ENCODE results near the gene USH1C. TPM values are rescaled to one million over a fixed set of nuclear protein-coding genes. Genes with fewer than 3 reads are reported as not detected.
A peak's percentile ranks its signal among the peaks of the same experiment; 100 is the strongest.

USH1C gene
- total and polyA plus RNA-seq, 4 donors, result 3.1 to 5.3 (median 3.5) TPM

GRCh38 chr11:17529844-17530185 lies 14.4 kb downstream of the USH1C start:
- WGBS (ENCODE audit: insufficient coverage), result 4% methylated on average over 4 of the region's 10 CpGs
- peak overlapping the region; percentile 88 for H3K27ac ChIP-seq (ENCODE audit: low read depth, low read length)

GRCh38 chr11:17528906-17529843 lies 15.0 kb downstream of the USH1C start:
- WGBS (ENCODE audit: insufficient coverage), result 43% methylated on average over 13 of the region's 14 CpGs
- Histone ChIP-seq H3K9me3 (ENCODE audit: control insufficient read depth, insufficient read depth, low read length) (no peaks in the 10 kb centered on the region), H3K4me3 (ENCODE audit: low read depth, low read length) (no peak overlapping the region), H3K36me3 (ENCODE audit: control insufficient read depth, insufficient read depth, low read length) (peaks cover 2% of the 10 kb centered on the region), H3K4me1 (ENCODE audit: control insufficient read depth, insufficient read depth, low read length) (peaks cover 39% of the 10 kb centered on the region), H3K27ac (ENCODE audit: low read depth, low read length) (peak overlapping the region; percentile 88), H3K27me3 (ENCODE audit: control insufficient read depth, insufficient read depth, low read length) (no peaks in the 10 kb centered on the region)
- peak in 2 of 6 donors; percentile 42 to 85 for DNase-seq (ENCODE audit: low read depth in 4 of 6, low spot score in 6 of 6)

More at GRCh38 chr11:17529844-17530185, 14.4 kb downstream of the USH1C start:
- H3K36me3 ChIP-seq (ENCODE audit: control insufficient read depth, insufficient read depth, low read length), result peaks cover 2% of the 10 kb centered on the region
- peaks cover 39% of the 10 kb centered on the region for H3K4me1 ChIP-seq (ENCODE audit: control insufficient read depth, insufficient read depth, low read length)
- DNase-seq (ENCODE audit: low read depth in 4 of 6, low spot score in 6 of 6), result peak; percentile 23 to 92 (median 54)
- H3K27me3 ChIP-seq (ENCODE audit: control insufficient read depth, insufficient read depth, low read length), result no peaks in the 10 kb centered on the region
- no peak overlapping the region for H3K4me3 ChIP-seq (ENCODE audit: low read depth, low read length)
- H3K9me3 ChIP-seq (ENCODE audit: control insufficient read depth, insufficient read depth, low read length), result no peaks in the 10 kb centered on the region

GRCh38 chr11:17528181-17528691 lies 16.0 kb downstream of the USH1C start:
- peak in 3 of 6 donors; percentile 19 to 77 (median 74) for DNase-seq (ENCODE audit: low read depth in 4 of 6, low spot score in 6 of 6)
- no peak overlapping the region for H3K27ac ChIP-seq (ENCODE audit: low read depth, low read length)
- no peak overlapping the region for H3K4me3 ChIP-seq (ENCODE audit: low read depth, low read length)
- WGBS (ENCODE audit: insufficient coverage), result 75% methylated on average over 9 of the region's 9 CpGs
- peaks cover 2% of the 10 kb centered on the region for H3K36me3 ChIP-seq (ENCODE audit: control insufficient read depth, insufficient read depth, low read length)
- no peaks in the 10 kb centered on the region for H3K9me3 ChIP-seq (ENCODE audit: control insufficient read depth, insufficient read depth, low read length)
- H3K4me1 ChIP-seq (ENCODE audit: control insufficient read depth, insufficient read depth, low read length), result peaks cover 39% of the 10 kb centered on the region
- no peaks in the 10 kb centered on the region for H3K27me3 ChIP-seq (ENCODE audit: control insufficient read depth, insufficient read depth, low read length)

GRCh38 chr11:17527628-17527995 lies 16.6 kb downstream of the USH1C start:
- DNase-seq (ENCODE audit: low read depth in 4 of 6, low spot score in 6 of 6), result no peak
- no peak overlapping the region for H3K27ac ChIP-seq (ENCODE audit: low read depth, low read length)
- no peaks in the 10 kb centered on the region for H3K27me3 ChIP-seq (ENCODE audit: control insufficient read depth, insufficient read depth, low read length)
- 84% methylated on average over 3 of the region's 3 CpGs for WGBS (ENCODE audit: insufficient coverage)
- H3K4me1 ChIP-seq (ENCODE audit: control insufficient read depth, insufficient read depth, low read length), result peaks cover 39% of the 10 kb centered on the region
- H3K36me3 ChIP-seq (ENCODE audit: control insufficient read depth, insufficient read depth, low read length), result peaks cover 2% of the 10 kb centered on the region
- H3K4me3 ChIP-seq (ENCODE audit: low read depth, low read length), result no peak overlapping the region
- H3K9me3 ChIP-seq (ENCODE audit: control insufficient read depth, insufficient read depth, low read length), result no peaks in the 10 kb centered on the region

GRCh38 chr11:17526931-17527627 lies 17.1 kb downstream of the USH1C start:
- no peaks in the 10 kb centered on the region for H3K27me3 ChIP-seq (ENCODE audit: control insufficient read depth, insufficient read depth, low read length)
- H3K27ac ChIP-seq (ENCODE audit: low read depth, low read length), result no peak overlapping the region
- no peak for DNase-seq (ENCODE audit: low read depth in 4 of 6, low spot score in 6 of 6)
- WGBS (ENCODE audit: insufficient coverage), result 87% methylated on average over 11 of the region's 20 CpGs
- H3K4me1 ChIP-seq (ENCODE audit: control insufficient read depth, insufficient read depth, low read length), result peaks cover 39% of the 10 kb centered on the region
- H3K4me3 ChIP-seq (ENCODE audit: low read depth, low read length), result no peak overlapping the region
- peaks cover 2% of the 10 kb centered on the region for H3K36me3 ChIP-seq (ENCODE audit: control insufficient read depth, insufficient read depth, low read length)
- no peaks in the 10 kb centered on the region for H3K9me3 ChIP-seq (ENCODE audit: control insufficient read depth, insufficient read depth, low read length)

- H3K36me3 ChIP-seq (ENCODE audit: control insufficient read depth, insufficient read depth, low read length), result peaks cover 2% of the 10 kb centered on the region
- 87% methylated on average over 12 of the region's 13 CpGs for WGBS (ENCODE audit: insufficient coverage)
- no peak overlapping the region for H3K27ac ChIP-seq (ENCODE audit: low read depth, low read length)
- H3K27me3 ChIP-seq (ENCODE audit: control insufficient read depth, insufficient read depth, low read length), result no peaks in the 10 kb centered on the region
- peaks cover 34% of the 10 kb centered on the region for H3K4me1 ChIP-seq (ENCODE audit: control insufficient read depth, insufficient read depth, low read length)
- no peak overlapping the region for H3K4me3 ChIP-seq (ENCODE audit: low read depth, low read length)
- no peaks in the 10 kb centered on the region for H3K9me3 ChIP-seq (ENCODE audit: control insufficient read depth, insufficient read depth, low read length)
- no peak for DNase-seq (ENCODE audit: low read depth in 4 of 6, low spot score in 6 of 6)
Measured at GRCh38 chr11:17526326-17526725, 17.9 kb downstream of the USH1C start.

- H3K9me3 ChIP-seq (ENCODE audit: control insufficient read depth, insufficient read depth, low read length), result no peaks in the 10 kb centered on the region
- no peak overlapping the region for H3K4me3 ChIP-seq (ENCODE audit: low read depth, low read length)
- peaks cover 2% of the 10 kb centered on the region for H3K36me3 ChIP-seq (ENCODE audit: control insufficient read depth, insufficient read depth, low read length)
- WGBS (ENCODE audit: insufficient coverage), result 63% methylated on average over 3 of the region's 4 CpGs
- DNase-seq (ENCODE audit: low read depth in 4 of 6, low spot score in 6 of 6), result no peak
- no peaks in the 10 kb centered on the region for H3K27me3 ChIP-seq (ENCODE audit: control insufficient read depth, insufficient read depth, low read length)
- peaks cover 28% of the 10 kb centered on the region for H3K4me1 ChIP-seq (ENCODE audit: control insufficient read depth, insufficient read depth, low read length)
- H3K27ac ChIP-seq (ENCODE audit: low read depth, low read length), result no peak overlapping the region
Measured at GRCh38 chr11:17525570-17525969, 18.6 kb downstream of the USH1C start.

- 99% methylated on average over 9 of the region's 9 CpGs for WGBS (ENCODE audit: insufficient coverage)
- Histone ChIP-seq H3K4me3 (ENCODE audit: low read depth, low read length) (no peak overlapping the region), H3K36me3 (ENCODE audit: control insufficient read depth, insufficient read depth, low read length) (peaks cover 2% of the 10 kb centered on the region), H3K27ac (ENCODE audit: low read depth, low read length) (no peak overlapping the region), H3K27me3 (ENCODE audit: control insufficient read depth, insufficient read depth, low read length) (no peaks in the 10 kb centered on the region), H3K9me3 (ENCODE audit: control insufficient read depth, insufficient read depth, low read length) (no peaks in the 10 kb centered on the region), H3K4me1 (ENCODE audit: control insufficient read depth, insufficient read depth, low read length) (peaks cover 28% of the 10 kb centered on the region)
- DNase-seq (ENCODE audit: low read depth in 4 of 6, low spot score in 6 of 6), result no peak
Measured at GRCh38 chr11:17524221-17524620, 20.0 kb downstream of the USH1C start.

- 83% methylated on average over 15 of the region's 17 CpGs for WGBS (ENCODE audit: insufficient coverage)
- H3K36me3 ChIP-seq (ENCODE audit: control insufficient read depth, insufficient read depth, low read length), result peaks cover 2% of the 10 kb centered on the region
- no peak overlapping the region for H3K4me3 ChIP-seq (ENCODE audit: low read depth, low read length)
- DNase-seq (ENCODE audit: low read depth in 4 of 6, low spot score in 6 of 6), result no peak
- no peaks in the 10 kb centered on the region for H3K27me3 ChIP-seq (ENCODE audit: control insufficient read depth, insufficient read depth, low read length)
- no peak overlapping the region for H3K27ac ChIP-seq (ENCODE audit: low read depth, low read length)
- no peaks in the 10 kb centered on the region for H3K9me3 ChIP-seq (ENCODE audit: control insufficient read depth, insufficient read depth, low read length)
- peaks cover 21% of the 10 kb centered on the region for H3K4me1 ChIP-seq (ENCODE audit: control insufficient read depth, insufficient read depth, low read length)
Measured at GRCh38 chr11:17522655-17523054, 21.6 kb downstream of the USH1C start.

All from spinal cord (tissue), 10 donors.